ENCODE data around the gene CCDC102A. TPM values are rescaled to one million over a fixed set of nuclear protein-coding genes. Genes with fewer than 3 reads are reported as not detected.
A peak's percentile ranks its signal among the peaks of the same experiment; 100 is the strongest.

CCDC102A gene
- total RNA-seq, 2 experiments from 2014 or later, result 16.3 to 18.2 TPM

- Mint-ChIP-seq H3K36me3 (ENCODE audit: low read depth) (peaks cover 19% of the 10 kb centered on the region), H3K27ac (peak overlapping the region; percentile 84), H3K9me3 (ENCODE audit: insufficient read depth) (no peaks in the 10 kb centered on the region), H3K4me1 (ENCODE audit: low read depth) (peaks cover 68% of the 10 kb centered on the region), H3K4me3 (peak overlapping the region; percentile 85), H3K27me3 (ENCODE audit: low read depth) (no peaks in the 10 kb centered on the region)
- ATAC-seq, result no peak
- ChIA-PET CTCF (interaction anchor here (0.9 to 3.4 kb wide), 5 partner anchors 32 to 104 kb away, joined by 3 to 12 read pairs (median 4); no protein-coding TSS in a partner anchor), POLR2A (interaction anchor here (0.6 kb wide), 1 partner anchor 103 kb away, joined by 3 read pairs; no protein-coding TSS in a partner anchor)
- DNase-seq, result peak; percentile 24
Observed at GRCh38 chr16:57544124-57544653, 7.8 kb upstream of the CCDC102A start.

GRCh38 chr16:57541754-57542435 is 5.5 kb upstream of the CCDC102A start:
- H3K27ac Mint-ChIP-seq, result peak overlapping the region; percentile 84
- POLR2A ChIA-PET, result interaction anchor here (1.0 to 1.8 kb wide), 4 partner anchors 11 to 193 kb away, joined by 3 to 12 read pairs (median 5); partner anchors contain the start of genes KATNB1 and POLR2C
- peak overlapping the region; percentile 85 for H3K4me3 Mint-ChIP-seq
- CTCF ChIA-PET, result interaction anchor here (0.7 to 3.4 kb wide), 12 partner anchors 10 to 242 kb away, joined by 3 to 17 read pairs (median 6); partner anchors contain the start of genes CIAPIN1, DOK4 and POLR2C
- H3K36me3 Mint-ChIP-seq (ENCODE audit: low read depth), result peaks cover 9% of the 10 kb centered on the region
- peak; percentile 20 for DNase-seq
- H3K27me3 Mint-ChIP-seq (ENCODE audit: low read depth), result no peaks in the 10 kb centered on the region
- H3K4me1 Mint-ChIP-seq (ENCODE audit: low read depth), result peaks cover 80% of the 10 kb centered on the region
- H3K9me3 Mint-ChIP-seq (ENCODE audit: insufficient read depth), result no peaks in the 10 kb centered on the region
- peak; percentile 47 for ATAC-seq

GRCh38 chr16:57540906-57541753 is 4.8 kb upstream of the CCDC102A start:
- H3K36me3 Mint-ChIP-seq (ENCODE audit: low read depth), result peaks cover 7% of the 10 kb centered on the region
- no peaks in the 10 kb centered on the region for H3K27me3 Mint-ChIP-seq (ENCODE audit: low read depth)
- H3K4me1 Mint-ChIP-seq (ENCODE audit: low read depth), result peaks cover 78% of the 10 kb centered on the region
- ChIA-PET CTCF (interaction anchor here (1.6 to 4.7 kb wide), 5 partner anchors 21 to 78 kb away, joined by 7 to 31 read pairs (median 9); partner anchors contain the start of genes DOK4 and POLR2C), POLR2A (interaction anchor here (1.8 kb wide), 1 partner anchor 10 kb away, joined by 12 read pairs; no protein-coding TSS in a partner anchor)
- no peaks in the 10 kb centered on the region for H3K9me3 Mint-ChIP-seq (ENCODE audit: insufficient read depth)
- peak; percentile 19 for DNase-seq
- H3K27ac Mint-ChIP-seq, result peak overlapping the region; percentile 84
- H3K4me3 Mint-ChIP-seq, result no peak overlapping the region
- no peak for ATAC-seq

- peak; percentile 18 for DNase-seq
- POLR2A ChIA-PET, result no interaction called here
- Mint-ChIP-seq H3K4me1 (ENCODE audit: low read depth) (peaks cover 74% of the 10 kb centered on the region), H3K27me3 (ENCODE audit: low read depth) (no peaks in the 10 kb centered on the region), H3K27ac (peak overlapping the region; percentile 66), H3K36me3 (ENCODE audit: low read depth) (peaks cover 1% of the 10 kb centered on the region), H3K4me3 (no peak overlapping the region), H3K9me3 (ENCODE audit: insufficient read depth) (no peaks in the 10 kb centered on the region)
- CTCF ChIA-PET, result interaction anchor here (1.6 to 4.7 kb wide), 2 partner anchors 21 to 36 kb away, joined by 7 to 31 read pairs; no protein-coding TSS in a partner anchor
- ATAC-seq, result no peak
Observed at GRCh38 chr16:57540387-57540786, 4.0 kb upstream of the CCDC102A start.

GRCh38 chr16:57539072-57539796 is 2.9 kb upstream of the CCDC102A start:
- H3K36me3 Mint-ChIP-seq (ENCODE audit: low read depth), result no peaks in the 10 kb centered on the region
- no peaks in the 10 kb centered on the region for H3K9me3 Mint-ChIP-seq (ENCODE audit: insufficient read depth)
- no peak for ATAC-seq
- ChIA-PET CTCF (interaction anchor here (1.3 to 4.7 kb wide), 2 partner anchors 20 to 37 kb away, joined by 3 to 31 read pairs; no protein-coding TSS in a partner anchor), POLR2A (interaction anchor here (1.5 kb wide), 1 partner anchor 197 kb away, joined by 3 read pairs; the partner anchor contains the start of gene KATNB1)
- no peaks in the 10 kb centered on the region for H3K27me3 Mint-ChIP-seq (ENCODE audit: low read depth)
- peak; percentile 23 for DNase-seq
- peaks cover 74% of the 10 kb centered on the region for H3K4me1 Mint-ChIP-seq (ENCODE audit: low read depth)
- H3K4me3 Mint-ChIP-seq, result peak overlapping the region; percentile 62
- peak overlapping the region; percentile 78 for H3K27ac Mint-ChIP-seq

- ChIA-PET POLR2A (interaction anchor here (1.5 to 1.9 kb wide), 3 partner anchors 39 to 198 kb away, joined by 3 to 6 read pairs (median 5); partner anchors contain the start of genes DOK4 and KATNB1), CTCF (interaction anchor here (1.1 to 4.7 kb wide), 6 partner anchors 10 to 122 kb away, joined by 3 to 31 read pairs (median 4); no protein-coding TSS in a partner anchor)
- Mint-ChIP-seq H3K27ac (peak overlapping the region; percentile 77), H3K4me1 (ENCODE audit: low read depth) (peaks cover 74% of the 10 kb centered on the region), H3K9me3 (ENCODE audit: insufficient read depth) (no peaks in the 10 kb centered on the region), H3K27me3 (ENCODE audit: low read depth) (no peaks in the 10 kb centered on the region), H3K4me3 (peak overlapping the region; percentile 62), H3K36me3 (ENCODE audit: low read depth) (no peaks in the 10 kb centered on the region)
- ATAC-seq (no peak), DNase-seq (peak; percentile 28)
Observed at GRCh38 chr16:57538235-57538721, 1.9 kb upstream of the CCDC102A start.

- Mint-ChIP-seq H3K27ac (peak overlapping the region; percentile 77), H3K36me3 (ENCODE audit: low read depth) (no peaks in the 10 kb centered on the region), H3K4me3 (peak overlapping the region; percentile 62), H3K9me3 (ENCODE audit: insufficient read depth) (no peaks in the 10 kb centered on the region), H3K27me3 (ENCODE audit: low read depth) (no peaks in the 10 kb centered on the region), H3K4me1 (ENCODE audit: low read depth) (peaks cover 76% of the 10 kb centered on the region)
- ChIA-PET CTCF (interaction anchor here (0.8 to 4.7 kb wide), 12 partner anchors 8 to 237 kb away, joined by 3 to 31 read pairs (median 4); partner anchors contain the start of genes DOK4 and POLR2C), POLR2A (interaction anchor here (0.7 to 1.9 kb wide), 11 partner anchors 9 to 198 kb away, joined by 3 to 6 read pairs (median 4); partner anchors contain the start of genes CIAPIN1, COQ9, DOK4 and KATNB1)
- DNase-seq, result peak; percentile 23
- no peak for ATAC-seq
Observed at GRCh38 chr16:57537581-57538234, 1.3 kb upstream of the CCDC102A start.

- POLR2A ChIA-PET, result interaction anchor here (0.7 to 1.9 kb wide), 10 partner anchors 10 to 90 kb away, joined by 3 to 6 read pairs (median 4); partner anchors contain the start of genes CIAPIN1, COQ9 and DOK4
- no peak for ATAC-seq
- peak overlapping the region; percentile 62 for H3K4me3 Mint-ChIP-seq
Observed at GRCh38 chr16:57537194-57537505, 779 bp upstream of the CCDC102A start.

GRCh38 chr16:57535680-57536305 is 578 bp downstream of the CCDC102A start:
- Mint-ChIP-seq H3K9me3 (ENCODE audit: insufficient read depth) (no peaks in the 10 kb centered on the region), H3K27me3 (ENCODE audit: low read depth) (no peaks in the 10 kb centered on the region), H3K4me3 (peak overlapping the region; percentile 85), H3K4me1 (ENCODE audit: low read depth) (peaks cover 82% of the 10 kb centered on the region), H3K36me3 (ENCODE audit: low read depth) (no peaks in the 10 kb centered on the region), H3K27ac (peak overlapping the region; percentile 87)
- DNase-seq, result peak; percentile 94
- ChIA-PET CTCF (interaction anchor here (1.0 to 2.3 kb wide), 4 partner anchors 13 to 118 kb away, joined by 3 to 11 read pairs (median 8); no protein-coding TSS in a partner anchor), POLR2A (interaction anchor here (0.8 kb wide), 1 partner anchor 89 kb away, joined by 4 read pairs; the partner anchor contains the start of genes CIAPIN1 and COQ9)
- peak; percentile 87 for ATAC-seq

More at GRCh38 chr16:57537194-57537505, 779 bp upstream of the CCDC102A start:
- CTCF ChIA-PET, result interaction anchor here (0.8 to 4.7 kb wide), 12 partner anchors 9 to 237 kb away, joined by 3 to 31 read pairs (median 4); partner anchors contain the start of genes DOK4 and POLR2C
- H3K27ac Mint-ChIP-seq, result peak overlapping the region; percentile 77
- no peaks in the 10 kb centered on the region for H3K27me3 Mint-ChIP-seq (ENCODE audit: low read depth)
- no peaks in the 10 kb centered on the region for H3K9me3 Mint-ChIP-seq (ENCODE audit: insufficient read depth)
- H3K4me1 Mint-ChIP-seq (ENCODE audit: low read depth), result peaks cover 76% of the 10 kb centered on the region
- H3K36me3 Mint-ChIP-seq (ENCODE audit: low read depth), result no peaks in the 10 kb centered on the region
- DNase-seq, result no peak
